Ovary (tissue), 9 donors: ENCODE data around the gene MICAL2. TPM values are rescaled to one million over a fixed set of nuclear protein-coding genes. Genes with fewer than 3 reads are reported as not detected.

Experiments used
- DNase-seq, 5 donors: peaks; one replicate each; pipeline ENCODE4 v3.0.0-alpha.2; 2019 to 2020
- H3K27ac ChIP-seq, 2 donors: fragments of 200-600 bp; one replicate each; pipeline versions ENCODE4 v1.5.1 to v1.8.0; 2019 to 2022
- H3K27me3 ChIP-seq: fragments of 200-600 bp; one replicate; pipeline ENCODE4 v1.8.0; 2022
- H3K36me3 ChIP-seq: fragments of 200-600 bp; sonication (generic); one replicate; pipeline ENCODE4 v1.5.1; 2019
- H3K4me1 ChIP-seq: one replicate; pipeline ENCODE4 v1.8.1; 2013; ENCODE audit warnings: mild to moderate bottlenecking, moderate library complexity; ENCODE audit not compliant: insufficient read depth
- H3K4me3 ChIP-seq: fragments of 200-600 bp; sonication (generic); one replicate; pipeline ENCODE4 v1.5.1; 2017
- H3K9me3 ChIP-seq, 2 donors: fragments of 200-600 bp in 1 of 2; sonication (generic) in 1 of 2; one replicate each; pipeline versions ENCODE4 v1.5.1 to v1.8.1; 2013 to 2019; ENCODE audit warnings: mild to moderate bottlenecking in 1 of 2, moderate library complexity in 1 of 2
- EP300 ChIP-seq: sonication (generic); formaldehyde crosslinking; IDR thresholded peaks from one replicate; pipeline ENCODE4 v1.6.1; 2017; ENCODE audit warnings: antibody characterized with exemption
- POLR2A ChIP-seq: fragments of 450-650 bp; IDR thresholded peaks from one replicate; pipeline ENCODE4 v1.6.1; 2017; ENCODE audit warnings: antibody characterized with exemption, mild to moderate bottlenecking, moderate library complexity
- WGBS, 3 donors: extraction: QIAGEN DNeasy Blood & Tissue Kit in 1 of 3; methylation state at CpG; one replicate each; pipeline versions ENCODE4 v1.1.5 to v1.1.7; 2013 to 2017; 5-methylcytosine and 5-hydroxymethylcytosine counted together
- intact Hi-C, 4 donors: fragments of 100-400 bp; cut with DNase I; formaldehyde crosslinking; loops; one replicate each; pipeline versions ENCODE4 v1.11.0 to v1.15.1; 2022 to 2023
- polyA plus RNA-seq, 2 donors: library from polyadenylated mRNA; stranded (reverse); fragments of 200-250 nt in 1 of 2; fragments of 350-450 nt in 1 of 2; fragmentation: Illumina TruSeq in 1 of 2; extraction: RNeasy Lipid Tissue Mini Kit (QIAGEN cat#74804) in 1 of 2; gene quantifications; one replicate each; pipeline ENCODE4 v1.2.3, GENCODE V29; 2013 to 2014
- total RNA-seq, 7 donors: library from RNA; depleted of rRNA in 2 of 7; stranded (reverse); fragments of >200 nt in 2 of 7; fragmentation: NEBNext Ultra II Directional in 3 of 7; extraction: Animal tissue kit (Norgen Biotek cat#: 25700) in 3 of 7; gene quantifications; one replicate each; pipeline versions ENCODE4 v1.1.0 to v1.2.4, GENCODE V29; 2016 to 2023
- TF ChIP-seq, protein P1 (sequence below), 3 donors: fragments of 450-650 bp in 2 of 3; fragments of 200-600 bp in 1 of 3; IDR thresholded peaks; one replicate each; pipeline versions ENCODE4 v1.5.1 to v1.8.0; 2016 to 2022; ENCODE audit warnings: antibody characterized with exemption in 3 of 3, mild to moderate bottlenecking in 1 of 3
- donor health status: DM: no; HTN: no; CAD: no; lungs with moderate emphysema.
- donor health status: DM: no; HTN: no; CAD: no.
- donor health status: Bipolar disorder and iron deficiency.
- donor health status: DM: yes; HTN: yes; CAD: no.
- donor health status: DM: no; HTN: no; CAD: no.
- donor health status: DM: yes; HTN: yes; CAD: no.

The MICAL2 gene
- total and polyA plus RNA-seq, 9 donors: 10.7 to 73.6 (median 32.5) TPM

DNA sequence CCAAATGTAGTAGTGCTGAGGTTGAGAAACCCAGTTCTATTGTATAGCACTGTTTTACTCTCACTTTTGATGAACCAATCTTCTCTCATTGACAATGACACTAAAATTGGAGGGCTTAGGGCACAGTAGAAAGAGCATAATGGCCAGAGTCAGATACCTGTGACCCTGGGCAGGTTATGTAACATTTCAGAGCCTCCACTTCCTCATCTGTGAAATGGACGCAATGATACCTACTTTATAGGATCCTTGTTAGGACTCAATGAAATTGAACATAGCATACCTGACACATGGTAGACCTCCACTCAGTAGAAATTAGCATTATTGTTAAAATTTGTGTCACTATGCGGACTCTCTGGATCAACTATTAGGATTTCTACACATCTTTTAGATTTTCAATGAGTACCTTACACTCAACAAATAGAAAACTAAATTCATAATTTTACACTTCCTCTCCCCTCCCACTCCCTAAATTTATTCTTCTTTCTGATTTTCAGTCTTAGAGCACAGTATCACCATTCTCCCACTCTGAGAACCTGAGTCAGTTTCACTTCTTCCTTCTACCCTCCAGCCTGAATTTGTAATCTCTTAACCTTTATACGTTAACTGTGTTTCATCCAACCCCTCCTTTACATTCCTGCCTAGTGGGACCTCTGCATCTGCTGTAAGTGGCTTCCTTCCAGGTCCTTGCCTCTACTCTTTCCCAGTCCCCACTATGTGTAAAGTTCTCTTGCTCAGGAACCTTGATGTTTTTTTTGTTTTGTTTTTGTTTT, 78.3 kb downstream of the MICAL2 start:
- peaks cover 6% of the 10 kb centered on the region for H3K4me1 ChIP-seq
- no peak for DNase-seq
- no peak overlapping the region for H3K27ac ChIP-seq
- TF ChIP-seq POLR2A (no peak), EP300 (no peak)
- TF ChIP-seq, protein P1, sequence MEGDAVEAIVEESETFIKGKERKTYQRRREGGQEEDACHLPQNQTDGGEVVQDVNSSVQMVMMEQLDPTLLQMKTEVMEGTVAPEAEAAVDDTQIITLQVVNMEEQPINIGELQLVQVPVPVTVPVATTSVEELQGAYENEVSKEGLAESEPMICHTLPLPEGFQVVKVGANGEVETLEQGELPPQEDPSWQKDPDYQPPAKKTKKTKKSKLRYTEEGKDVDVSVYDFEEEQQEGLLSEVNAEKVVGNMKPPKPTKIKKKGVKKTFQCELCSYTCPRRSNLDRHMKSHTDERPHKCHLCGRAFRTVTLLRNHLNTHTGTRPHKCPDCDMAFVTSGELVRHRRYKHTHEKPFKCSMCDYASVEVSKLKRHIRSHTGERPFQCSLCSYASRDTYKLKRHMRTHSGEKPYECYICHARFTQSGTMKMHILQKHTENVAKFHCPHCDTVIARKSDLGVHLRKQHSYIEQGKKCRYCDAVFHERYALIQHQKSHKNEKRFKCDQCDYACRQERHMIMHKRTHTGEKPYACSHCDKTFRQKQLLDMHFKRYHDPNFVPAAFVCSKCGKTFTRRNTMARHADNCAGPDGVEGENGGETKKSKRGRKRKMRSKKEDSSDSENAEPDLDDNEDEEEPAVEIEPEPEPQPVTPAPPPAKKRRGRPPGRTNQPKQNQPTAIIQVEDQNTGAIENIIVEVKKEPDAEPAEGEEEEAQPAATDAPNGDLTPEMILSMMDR (IDR thresholded peaks at IDR 0.05): no peak
- H3K4me3 ChIP-seq: no peak overlapping the region
- no peaks in the 10 kb centered on the region for H3K36me3 ChIP-seq
- 93 to 95% (median 95%) methylated on average over 3 of the region's 3 CpGs for WGBS, 3 donors
- no peaks in the 10 kb centered on the region for H3K9me3 ChIP-seq
- intact Hi-C loops: no loop called here
- no peaks in the 10 kb centered on the region for H3K27me3 ChIP-seq

DNA sequence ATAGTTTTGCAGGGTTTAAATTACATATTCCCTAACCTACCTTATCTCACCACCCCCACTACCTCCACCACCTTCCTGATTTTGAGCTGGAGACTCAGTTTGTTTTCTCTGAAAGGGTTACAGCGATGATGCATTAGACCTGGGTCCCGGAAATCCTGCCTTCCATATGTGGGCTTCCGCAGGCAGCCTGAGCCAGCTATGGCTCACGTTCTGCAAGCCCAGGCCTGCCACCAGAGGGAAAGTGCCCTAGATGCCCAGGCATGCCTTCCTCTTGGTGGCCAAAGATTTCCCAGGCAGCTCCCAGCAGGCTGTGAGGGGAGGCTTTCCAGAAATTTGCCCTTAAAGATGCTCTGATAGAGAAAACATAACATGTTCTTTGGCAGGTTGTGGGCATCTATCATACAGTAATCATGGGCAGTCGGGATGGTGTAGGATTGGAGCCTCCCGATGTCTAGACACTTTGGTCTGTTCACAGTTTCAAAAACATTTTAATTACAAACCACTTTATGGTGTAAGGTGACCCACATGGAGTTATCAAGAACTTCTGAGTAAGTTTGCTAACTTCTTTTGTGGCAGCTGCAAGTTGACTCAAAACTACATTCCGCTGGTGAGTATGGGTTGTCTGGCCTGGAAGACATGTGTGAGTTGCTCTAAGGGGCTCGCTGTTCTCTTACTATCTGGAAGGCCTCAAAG, 79.3 kb downstream of the MICAL2 start:
- H3K27me3 ChIP-seq: no peaks in the 10 kb centered on the region
- no peak overlapping the region for H3K27ac ChIP-seq
- intact Hi-C loops: no loop called here
- no peaks in the 10 kb centered on the region for H3K9me3 ChIP-seq
- peaks cover 6% of the 10 kb centered on the region for H3K4me1 ChIP-seq
- DNase-seq: no peak
- no peaks in the 10 kb centered on the region for H3K36me3 ChIP-seq
- TF ChIP-seq EP300 (no peak), POLR2A (no peak)
- TF ChIP-seq, protein P1 (IDR thresholded peaks at IDR 0.05): no peak
- H3K4me3 ChIP-seq: no peak overlapping the region
- 89 to 93% (median 92%) methylated on average over 8 of the region's 8 CpGs for WGBS, 3 donors

DNA sequence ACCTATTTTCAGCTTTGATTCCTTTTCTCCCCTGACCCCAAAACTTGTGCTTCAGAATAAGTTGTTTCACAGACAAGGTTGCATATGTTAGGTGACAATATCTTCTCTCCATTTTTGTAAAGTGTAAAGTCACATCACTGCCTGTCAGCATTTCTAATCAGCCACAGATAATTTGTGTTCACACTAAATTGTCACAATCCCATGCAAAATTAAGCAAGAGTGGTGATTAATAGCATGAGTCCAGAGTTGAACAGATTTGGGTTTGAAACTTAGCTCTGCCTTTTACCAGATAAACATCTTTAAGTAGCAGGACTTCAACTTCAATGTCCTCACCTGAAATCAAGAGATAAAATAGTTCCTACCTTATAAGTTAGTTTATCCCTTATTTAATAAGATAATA, 80.1 kb downstream of the MICAL2 start:
- Histone ChIP-seq H3K4me1 (peaks cover 6% of the 10 kb centered on the region), H3K27me3 (no peaks in the 10 kb centered on the region)
- intact Hi-C loops: no loop called here

DNA sequence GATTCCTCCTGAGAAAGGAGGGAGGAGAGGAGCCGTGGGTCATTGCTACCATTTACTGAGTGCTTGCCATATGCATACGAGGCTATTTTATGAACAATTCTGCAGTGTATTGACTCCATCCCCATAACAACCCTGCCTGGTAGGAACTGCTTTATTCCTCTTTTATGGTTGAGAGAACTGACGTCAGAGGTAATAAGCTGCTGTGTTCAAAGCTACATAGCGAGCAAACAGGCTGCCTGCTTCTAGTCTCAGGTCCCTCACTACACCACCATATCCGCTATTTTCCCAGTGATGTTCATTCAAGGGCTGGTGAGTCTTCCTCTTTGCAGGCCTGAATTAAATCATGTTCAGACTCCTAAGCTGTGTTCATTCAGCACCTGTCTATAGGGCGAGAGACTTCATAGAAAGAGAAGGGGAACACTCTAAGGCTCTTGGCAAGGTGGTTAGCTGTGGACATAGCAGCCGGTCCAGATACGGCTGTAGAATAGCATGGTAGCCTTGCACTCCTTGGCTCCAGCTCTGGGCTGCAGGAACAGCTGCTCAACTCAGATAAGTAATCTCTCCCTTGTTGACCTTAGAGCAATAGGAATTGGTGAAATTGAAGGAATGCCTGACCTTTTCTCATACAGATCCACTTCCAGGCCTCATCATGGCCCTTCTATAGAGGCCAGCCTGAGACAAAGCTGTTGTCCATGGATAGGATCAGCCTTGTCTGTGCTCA, 82.6 kb downstream of the MICAL2 start:
- Histone ChIP-seq H3K36me3 (no peaks in the 10 kb centered on the region), H3K27me3 (no peaks in the 10 kb centered on the region), H3K9me3 (no peaks in the 10 kb centered on the region), H3K4me1 (peaks cover 3% of the 10 kb centered on the region), H3K4me3 (no peak overlapping the region), H3K27ac (no peak overlapping the region)
- TF ChIP-seq, protein P1 (IDR thresholded peaks at IDR 0.05): no peak
- TF ChIP-seq EP300 (no peak), POLR2A (no peak)
- intact Hi-C loops: loop anchor here in 1 of 4 donors (2.0 kb wide), 1 partner anchor 20 kb away; no protein-coding TSS in a partner anchor
- WGBS, 3 donors: 80 to 89% (median 86%) methylated on average over 8 of the region's 8 CpGs
- no peak for DNase-seq

More for the DNA sequence above, 80.1 kb downstream of the MICAL2 start:
- no peak for DNase-seq
- Histone ChIP-seq H3K27ac (no peak overlapping the region), H3K4me3 (no peak overlapping the region), H3K9me3 (no peaks in the 10 kb centered on the region), H3K36me3 (no peaks in the 10 kb centered on the region)
- TF ChIP-seq EP300 (no peak), POLR2A (no peak)
- TF ChIP-seq, protein P1 (IDR thresholded peaks at IDR 0.05): no peak
